ENCODE data around the gene RPL34.

- TF ChIP-seq, protein P1, sequence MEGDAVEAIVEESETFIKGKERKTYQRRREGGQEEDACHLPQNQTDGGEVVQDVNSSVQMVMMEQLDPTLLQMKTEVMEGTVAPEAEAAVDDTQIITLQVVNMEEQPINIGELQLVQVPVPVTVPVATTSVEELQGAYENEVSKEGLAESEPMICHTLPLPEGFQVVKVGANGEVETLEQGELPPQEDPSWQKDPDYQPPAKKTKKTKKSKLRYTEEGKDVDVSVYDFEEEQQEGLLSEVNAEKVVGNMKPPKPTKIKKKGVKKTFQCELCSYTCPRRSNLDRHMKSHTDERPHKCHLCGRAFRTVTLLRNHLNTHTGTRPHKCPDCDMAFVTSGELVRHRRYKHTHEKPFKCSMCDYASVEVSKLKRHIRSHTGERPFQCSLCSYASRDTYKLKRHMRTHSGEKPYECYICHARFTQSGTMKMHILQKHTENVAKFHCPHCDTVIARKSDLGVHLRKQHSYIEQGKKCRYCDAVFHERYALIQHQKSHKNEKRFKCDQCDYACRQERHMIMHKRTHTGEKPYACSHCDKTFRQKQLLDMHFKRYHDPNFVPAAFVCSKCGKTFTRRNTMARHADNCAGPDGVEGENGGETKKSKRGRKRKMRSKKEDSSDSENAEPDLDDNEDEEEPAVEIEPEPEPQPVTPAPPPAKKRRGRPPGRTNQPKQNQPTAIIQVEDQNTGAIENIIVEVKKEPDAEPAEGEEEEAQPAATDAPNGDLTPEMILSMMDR (IDR thresholded peaks at IDR 0.05): no peak
- TF ChIP-seq REST (IDR thresholded peaks at IDR 0.05; ENCODE audit: insufficient read depth in 1 of 2, low read depth in 2 of 2, low read length in 1 of 2) (no peak), POLR2AphosphoS5 (IDR thresholded peaks at IDR 0.05; ENCODE audit: low read depth, low read length) (no peak), SIN3A (IDR thresholded peaks at IDR 0.05; ENCODE audit: borderline replicate concordance, insufficient read depth, low read depth, low read length) (no peak)
Measured at GRCh38 chr4:108589961-108590360, 30.4 kb upstream of the RPL34 start.

All from Panc1 (cell line).